ENCODE data around the gene PDZD8. TPM values are rescaled to one million over a fixed set of nuclear protein-coding genes. Genes with fewer than 3 reads are reported as not detected.
"Not testable (repeated sequence)": the region's sequence is repeated elsewhere in the genome, so short reads cannot be mapped to it uniquely, and the experiment has no call there.

PDZD8 gene
- total RNA-seq, 1 donor from 2014 or later, result 17.1 TPM

DNA sequence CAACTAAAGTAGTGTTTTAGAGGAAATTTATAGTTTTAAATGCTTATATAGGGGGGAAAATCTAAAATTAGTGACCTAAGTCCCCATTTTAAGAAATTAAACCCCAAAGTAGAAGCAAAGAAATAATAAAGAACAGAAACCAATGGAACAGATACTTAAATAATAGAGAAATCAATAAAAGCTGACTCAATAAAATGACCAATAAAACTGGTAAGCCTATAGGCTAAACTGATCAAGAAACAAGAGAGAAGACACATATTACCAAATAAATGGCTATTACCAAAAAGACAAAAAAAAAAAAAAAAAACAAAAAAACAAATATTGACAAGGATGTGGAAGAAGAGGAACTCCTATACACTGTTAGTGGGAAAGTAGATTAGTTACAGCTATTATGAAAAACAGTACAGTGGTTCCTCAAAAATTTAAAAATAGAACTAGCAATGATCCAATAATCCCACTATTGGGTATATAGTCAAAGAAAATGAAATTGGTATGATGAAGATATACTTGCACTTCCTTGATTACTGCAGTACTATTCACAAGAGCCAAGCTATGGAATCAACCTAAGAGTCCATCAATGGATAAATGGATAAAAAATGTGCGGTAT lies 81.1 kb downstream of the PDZD8 start:
- no peak for DNase-seq (ENCODE audit: low spot score)

- DNase-seq (ENCODE audit: low spot score), result not testable (repeated sequence)
These were observed 84.4 kb downstream of the PDZD8 start for GRCh38 chr10:117290872-117291271.

DNA sequence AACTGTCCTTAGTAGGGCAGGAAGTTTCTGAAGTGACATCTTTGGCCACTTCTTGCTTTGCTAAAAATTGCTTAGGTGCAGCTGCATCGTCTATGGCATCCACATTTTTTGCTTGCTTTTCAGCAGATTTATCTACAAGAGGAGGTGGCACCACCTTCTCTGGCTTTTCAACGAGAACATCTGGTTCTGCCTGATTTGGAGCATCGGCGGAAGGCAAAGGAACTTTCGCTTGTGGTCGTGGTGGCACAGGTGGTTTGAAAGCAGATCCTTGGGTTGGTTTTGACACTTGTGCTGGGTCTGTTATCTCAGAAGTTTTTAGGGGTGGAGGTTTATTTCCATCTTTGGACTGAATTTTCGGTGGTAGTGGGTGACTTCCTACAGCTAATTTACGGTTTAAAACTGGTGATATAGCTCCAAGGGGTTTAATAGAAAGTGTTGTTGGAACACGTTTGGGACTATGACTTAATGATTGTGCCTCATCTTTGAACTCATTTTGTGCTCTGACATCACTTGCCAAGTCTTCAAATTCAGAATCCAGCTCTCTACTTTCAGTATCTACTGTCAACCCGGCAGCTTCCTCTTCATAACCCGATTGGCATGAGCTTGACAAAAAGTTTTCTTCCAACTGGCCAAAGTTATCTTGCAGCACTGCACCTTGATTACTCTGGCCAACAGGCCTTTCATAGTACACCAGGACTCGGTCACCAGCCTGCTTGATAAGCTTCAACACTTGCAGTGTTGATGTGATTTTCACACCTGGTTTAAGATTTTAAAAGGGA lies 90.3 kb downstream of the PDZD8 start:
- DNase-seq (ENCODE audit: low spot score), result no peak

GRCh38 chr10:117277675-117278074 lies 97.6 kb downstream of the PDZD8 start:
- DNase-seq (ENCODE audit: low spot score), result no peak

DNA sequence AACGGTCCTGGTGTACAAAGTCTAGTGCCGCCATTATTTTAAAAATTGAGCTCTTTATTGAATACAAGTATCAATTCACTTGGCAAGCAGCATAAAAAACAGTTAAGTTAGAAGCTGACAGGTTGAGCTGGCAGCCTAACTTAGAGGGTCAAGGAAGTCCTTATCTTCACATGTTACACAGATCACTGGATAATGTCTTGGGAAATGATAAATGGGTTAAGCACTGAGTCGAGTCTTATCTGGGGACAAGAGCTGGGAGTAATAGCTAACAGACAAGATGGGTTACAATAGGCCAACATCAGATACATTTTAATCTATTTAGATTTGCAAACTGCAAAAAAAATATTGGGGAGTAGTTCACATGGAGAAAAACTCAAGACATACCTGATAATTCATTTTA lies 100.1 kb downstream of the PDZD8 start:
- no peak for DNase-seq (ENCODE audit: low spot score)

DNA sequence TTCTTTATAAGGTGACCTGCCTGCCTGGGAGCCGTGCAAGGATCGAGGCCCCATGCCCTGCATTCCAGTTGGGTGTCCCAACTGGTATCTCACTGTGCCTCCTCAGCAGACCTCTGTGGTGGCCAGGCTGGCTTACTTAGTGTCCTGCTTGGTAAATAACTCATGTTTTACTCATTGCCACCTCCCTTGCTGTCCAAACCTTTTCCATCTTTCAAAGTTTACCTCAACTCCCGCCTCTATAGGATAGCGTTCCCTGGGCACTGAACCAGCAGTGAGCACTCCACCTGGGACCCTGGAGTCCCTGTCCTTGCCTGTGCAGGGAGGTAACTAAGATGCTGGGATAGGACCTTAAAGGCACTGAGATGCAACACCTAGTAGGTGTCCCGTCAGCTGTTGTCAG lies 100.7 kb downstream of the PDZD8 start:
- no peak for DNase-seq (ENCODE audit: low spot score)

DNA sequence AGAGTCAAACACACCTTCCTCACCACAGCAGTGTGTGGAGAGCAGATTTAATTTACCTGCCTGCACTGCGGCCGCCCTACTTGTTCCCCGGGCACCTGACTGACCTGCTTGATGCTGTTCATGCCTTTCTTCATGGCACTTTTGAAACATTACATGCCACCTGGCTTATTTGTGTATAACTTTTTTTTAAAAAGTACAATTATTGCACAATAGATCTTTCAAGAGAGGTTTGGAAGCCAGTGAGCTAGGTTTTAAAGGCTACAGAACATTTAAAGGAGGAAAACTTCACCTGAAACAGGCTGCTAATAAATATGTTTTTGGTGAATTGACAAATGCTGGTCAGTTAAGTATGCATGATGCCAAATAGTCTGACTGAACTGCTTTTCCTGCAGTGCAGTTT lies 101.3 kb downstream of the PDZD8 start:
- no peak for DNase-seq (ENCODE audit: low spot score)

GRCh38 chr10:117272195-117273076 lies 102.8 kb downstream of the PDZD8 start:
- no peak for DNase-seq (ENCODE audit: low spot score)

- no peak for DNase-seq (ENCODE audit: low spot score)
These were observed 103.8 kb downstream of the PDZD8 start for GRCh38 chr10:117271427-117271826.

DNA sequence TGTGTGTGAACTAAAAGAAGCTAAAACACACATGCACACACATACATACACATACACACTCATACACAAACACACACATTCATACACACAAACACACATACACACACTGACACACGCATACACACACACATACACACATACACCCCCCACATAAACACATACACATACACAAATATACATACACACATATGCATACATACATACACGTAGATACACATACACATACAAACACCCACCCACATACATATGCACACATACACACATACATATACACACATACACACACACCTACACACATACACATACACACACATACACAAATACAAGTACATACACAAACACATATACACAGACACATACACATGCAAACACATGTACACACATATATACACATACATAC lies 106.3 kb downstream of the PDZD8 start:
- no peak for DNase-seq (ENCODE audit: low spot score)

DNA sequence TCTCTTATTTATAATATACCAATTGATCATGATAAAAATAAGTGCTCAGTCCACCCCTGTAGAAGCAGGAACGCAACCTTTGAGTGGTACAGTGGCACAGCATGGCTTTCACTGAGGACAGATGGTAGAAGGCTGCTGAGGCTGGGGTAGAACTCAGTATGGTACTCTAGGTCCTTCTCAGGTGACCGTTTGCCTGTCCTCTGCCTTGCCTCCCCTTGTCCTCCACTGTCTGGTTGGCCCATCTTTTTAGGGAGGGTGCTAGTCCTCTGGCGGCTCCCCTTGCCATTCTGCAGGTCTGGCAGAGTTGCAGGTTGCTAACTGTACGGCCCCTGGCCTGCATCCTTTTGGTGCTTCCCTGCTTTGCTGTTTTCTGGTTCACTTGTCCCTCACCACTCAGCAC lies 107.0 kb downstream of the PDZD8 start:
- DNase-seq (ENCODE audit: low spot score), result no peak

DNA sequence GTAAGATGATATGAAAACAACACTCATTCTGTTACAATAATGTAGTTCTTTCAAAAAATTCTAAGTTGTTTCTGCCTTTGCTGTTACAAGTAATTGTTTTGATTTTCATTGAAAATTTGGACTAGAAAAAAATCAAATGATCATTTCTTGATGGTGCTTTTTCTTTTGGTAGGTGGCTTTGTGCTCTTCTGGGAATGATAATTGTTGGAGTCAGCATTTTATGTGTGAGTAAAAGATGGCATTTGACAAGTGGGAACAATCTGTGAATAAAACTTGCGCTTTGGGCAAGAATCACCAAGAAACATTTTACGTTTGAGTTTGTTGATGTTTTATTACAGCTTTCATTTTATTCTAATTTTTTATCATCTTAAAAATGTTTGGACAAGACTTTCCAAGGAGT lies 108.4 kb downstream of the PDZD8 start:
- no peak for DNase-seq (ENCODE audit: low spot score)

GRCh38 chr10:117266400-117266799 lies 108.8 kb downstream of the PDZD8 start:
- DNase-seq (ENCODE audit: low spot score), result no peak

DNA sequence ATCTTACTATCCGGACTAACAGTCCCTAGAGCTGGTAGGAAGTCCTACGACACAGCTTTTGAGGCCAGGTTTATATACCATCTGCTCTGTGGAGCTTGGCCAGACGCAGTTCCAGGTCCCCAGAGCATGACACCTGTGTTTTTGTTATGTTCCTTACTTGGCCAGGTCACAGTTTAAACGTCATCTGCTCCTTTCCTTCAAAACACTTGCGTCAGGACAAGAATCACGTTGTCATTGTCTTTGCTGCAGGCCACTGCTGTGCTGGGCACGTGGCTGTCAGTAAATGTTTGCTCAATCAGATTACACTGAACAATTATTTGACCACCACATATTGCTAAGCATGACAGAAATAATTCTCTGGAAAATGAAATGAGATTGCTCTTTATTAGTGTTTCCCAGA lies 110.5 kb downstream of the PDZD8 start:
- no peak for DNase-seq (ENCODE audit: low spot score)

DNA sequence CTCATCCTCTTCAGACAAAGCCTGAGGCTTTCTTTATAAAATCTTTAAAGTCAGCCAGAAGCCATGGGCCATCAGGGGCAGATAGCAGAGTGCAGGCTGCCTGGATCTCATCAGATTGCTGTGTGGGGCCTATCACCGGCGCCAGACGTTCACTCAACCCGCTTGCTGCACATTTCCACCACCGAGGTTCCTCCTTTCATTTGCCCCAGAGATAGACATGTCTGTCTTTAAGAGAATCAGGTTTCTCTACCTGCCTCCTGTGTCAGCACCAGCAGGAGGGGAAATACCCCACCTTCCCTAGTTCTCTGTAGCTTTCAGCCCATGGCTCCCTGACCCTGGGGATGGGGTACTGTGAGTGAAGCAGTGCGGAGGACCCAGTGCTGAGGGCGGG lies 112.3 kb downstream of the PDZD8 start:
- DNase-seq (ENCODE audit: low spot score), result no peak

DNA sequence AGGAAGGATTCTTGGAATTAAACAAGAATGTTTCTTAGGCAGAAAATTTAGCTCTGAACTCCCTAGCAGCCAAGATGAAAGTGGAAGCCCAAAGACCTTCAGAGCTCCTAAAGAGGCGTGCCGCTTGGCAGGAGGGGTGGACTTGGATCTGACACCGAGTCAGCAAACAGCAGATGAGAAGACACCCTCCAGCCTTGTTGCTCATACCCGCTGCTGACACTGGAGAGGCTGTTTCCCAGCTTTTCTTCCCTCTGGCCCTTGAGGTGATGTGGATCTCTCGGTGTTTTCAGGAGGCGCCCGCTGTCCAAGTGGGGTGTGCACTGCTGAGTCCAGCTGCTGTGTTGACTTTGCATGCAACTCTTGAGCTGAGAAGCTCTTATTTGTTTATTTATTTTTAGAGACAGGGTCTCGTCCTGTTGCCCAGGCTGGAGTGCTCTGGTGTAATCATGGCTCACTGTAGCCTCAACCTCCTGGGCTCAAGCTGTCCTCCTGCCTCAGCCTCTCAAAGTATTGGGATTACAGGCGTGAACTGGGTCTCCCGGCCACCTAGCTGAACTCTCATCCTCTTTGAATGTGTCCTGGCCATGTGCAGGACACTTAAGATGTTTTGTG lies 112.8 kb downstream of the PDZD8 start:
- no peak for DNase-seq (ENCODE audit: low spot score)

DNA sequence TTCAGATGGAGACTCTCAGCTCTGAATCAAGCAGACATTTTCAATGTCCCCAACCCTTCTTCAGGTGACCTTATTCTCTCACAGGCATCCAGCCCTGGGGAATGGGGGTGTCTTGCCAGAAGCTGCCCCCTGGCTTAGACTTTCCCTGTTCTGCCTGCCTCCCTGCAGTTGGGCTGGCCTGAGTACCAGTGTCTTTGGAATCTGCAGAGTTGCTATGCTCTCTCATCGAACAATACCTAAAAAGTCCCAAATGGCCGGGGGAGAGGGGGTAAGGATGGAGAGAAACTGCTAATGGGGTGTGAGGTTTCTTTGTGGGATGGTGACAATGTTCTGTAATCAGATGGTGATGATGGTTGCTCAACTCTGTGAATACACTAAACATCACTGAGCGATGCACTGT lies 113.7 kb downstream of the PDZD8 start:
- no peak for DNase-seq (ENCODE audit: low spot score)

GRCh38 chr10:117260084-117260483 lies 115.2 kb downstream of the PDZD8 start:
- DNase-seq (ENCODE audit: low spot score), result peak; percentile 9

GRCh38 chr10:117259279-117259678 lies 116.0 kb downstream of the PDZD8 start:
- DNase-seq (ENCODE audit: low spot score), result no peak

DNA sequence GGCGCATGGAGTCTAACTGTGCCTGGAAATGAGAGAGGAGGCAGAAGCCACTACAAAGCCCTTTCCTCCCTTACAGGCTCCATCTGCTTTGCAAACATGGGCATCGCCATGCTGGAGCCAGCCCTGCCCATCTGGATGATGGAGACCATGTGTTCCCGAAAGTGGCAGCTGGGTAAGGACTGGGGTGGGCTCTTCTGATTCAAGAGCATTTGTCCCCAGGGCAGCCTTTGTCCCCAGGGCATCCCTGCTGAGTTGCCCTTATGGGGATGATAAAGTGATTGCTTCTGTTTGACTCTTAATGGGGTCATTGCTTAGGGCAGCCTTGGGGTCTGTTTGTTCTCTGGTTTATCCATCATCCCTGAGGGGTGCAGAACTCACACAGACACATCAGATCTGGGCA lies 117.5 kb downstream of the PDZD8 start:
- DNase-seq (ENCODE audit: low spot score), result no peak

GRCh38 chr10:117256910-117257309 lies 118.3 kb downstream of the PDZD8 start:
- DNase-seq (ENCODE audit: low spot score), result no peak

GRCh38 chr10:117255835-117256460 lies 119.3 kb downstream of the PDZD8 start:
- DNase-seq (ENCODE audit: low spot score), result no peak
